Stimulated activated naive CD8-positive, alpha-beta T cell treated with anti-CD3 and anti-CD28 coated beads, Interleukin-15, amount 100 ng/mL, for 72 hours (primary cell): ENCODE results near the gene PKHD1.
"Not testable (repeated sequence)": the region's sequence is repeated elsewhere in the genome, so short reads cannot be mapped to it uniquely, and the experiment has no call there.

Source experiments
- ATAC-seq: fragments of 150-1000 bp; cut with Tn5 transposase; 2 replicates; pipeline ENCODE4 v1.10.0; 2021; ENCODE audit warnings: mild to moderate bottlenecking, moderate library complexity
- DNase-seq, 2 donors: peaks; one replicate each; pipeline ENCODE4 v3.0.0; 2021 to 2022
- H3K27ac Mint-ChIP-seq, 2 donors: one replicate each; pipeline ENCODE4 v1.8.0; 2022; ENCODE audit warnings: mild to moderate bottlenecking in 2 of 2, mixed read lengths in 2 of 2, moderate library complexity in 2 of 2
- H3K27me3 Mint-ChIP-seq: one replicate; pipeline ENCODE4 v1.8.0; 2022; ENCODE audit warnings: mixed read lengths
- H3K4me1 Mint-ChIP-seq: one replicate; pipeline ENCODE4 v1.8.0; 2022; ENCODE audit warnings: mild to moderate bottlenecking, mixed read lengths
- H3K4me3 Mint-ChIP-seq, 2 donors: one replicate each; pipeline ENCODE4 v1.8.0; 2022; ENCODE audit warnings: mild to moderate bottlenecking in 2 of 2, mixed read lengths in 2 of 2, moderate library complexity in 1 of 2
- H3K9me3 Mint-ChIP-seq, 2 donors: one replicate each; pipeline ENCODE4 v1.8.0; 2022; ENCODE audit warnings: mixed read lengths in 2 of 2

The PKHD1 gene

DNA sequence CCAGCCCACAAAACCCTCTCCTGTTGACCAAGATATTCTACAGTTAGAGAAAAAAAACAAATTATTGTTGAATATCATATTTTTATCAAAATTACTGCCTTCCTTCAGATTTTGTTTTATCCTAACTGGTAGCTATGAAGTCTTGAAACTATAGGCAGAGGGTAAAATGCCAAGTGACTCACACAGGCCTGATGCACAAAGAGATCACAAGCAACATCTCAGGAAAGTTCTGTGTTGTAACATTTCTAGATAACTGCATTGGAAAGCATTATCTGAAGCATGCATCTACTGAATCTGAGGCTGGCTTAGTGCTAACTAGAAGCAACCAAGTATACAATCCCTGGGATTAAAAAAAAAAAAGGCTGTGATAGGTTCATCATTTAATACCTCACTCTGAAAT, 134.2 kb downstream of the PKHD1 start:
- Mint-ChIP-seq H3K27me3 (no peaks in the 10 kb centered on the region), H3K9me3 (no peaks in the 10 kb centered on the region), H3K4me1 (no peaks in the 10 kb centered on the region), H3K27ac (no peak overlapping the region), H3K4me3 (no peak overlapping the region)
- DNase-seq, result no peak
- no peak for ATAC-seq

DNA sequence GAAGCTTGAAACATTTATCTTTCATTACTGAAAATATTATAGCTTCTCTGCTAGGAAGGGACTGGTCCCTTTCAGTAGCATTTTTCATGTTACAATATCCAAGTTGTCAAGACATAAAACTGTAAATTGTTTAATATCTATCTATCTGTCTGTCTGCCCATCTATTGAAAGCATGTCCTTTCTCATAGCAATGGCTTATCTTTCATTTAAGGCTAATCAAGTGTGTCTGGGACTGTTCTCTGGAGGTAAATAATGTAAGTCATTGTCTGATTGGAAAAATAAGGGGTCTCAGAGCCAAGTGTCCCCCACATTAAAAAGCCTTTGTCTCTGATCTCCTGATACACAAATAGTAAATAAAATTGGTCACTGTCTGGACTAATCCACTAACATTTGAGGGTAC, 135.5 kb downstream of the PKHD1 start:
- no peaks in the 10 kb centered on the region for H3K4me1 Mint-ChIP-seq
- H3K27ac Mint-ChIP-seq, result no peak overlapping the region
- no peaks in the 10 kb centered on the region for H3K9me3 Mint-ChIP-seq
- no peak overlapping the region for H3K4me3 Mint-ChIP-seq
- no peak for ATAC-seq
- no peak for DNase-seq
- no peaks in the 10 kb centered on the region for H3K27me3 Mint-ChIP-seq

DNA sequence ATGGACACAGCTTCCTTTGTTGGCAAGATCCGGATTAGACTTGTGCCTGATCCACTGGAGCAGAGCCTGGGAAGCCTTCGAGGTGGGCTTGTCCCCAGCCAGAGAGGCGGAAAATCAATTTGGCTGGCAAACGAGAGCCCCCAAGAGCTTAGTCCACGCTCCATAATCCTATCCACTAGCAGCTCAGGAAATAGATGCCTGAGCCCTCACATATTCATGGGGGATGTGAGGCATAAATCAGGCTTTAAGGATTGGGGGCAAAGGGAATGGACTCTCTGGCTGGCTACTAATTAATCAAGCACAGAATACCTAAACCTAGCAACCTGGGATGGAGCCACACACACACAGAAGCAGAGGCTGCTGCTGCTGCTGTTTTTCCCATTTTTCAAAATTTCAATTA, 137.9 kb downstream of the PKHD1 start:
- no peaks in the 10 kb centered on the region for H3K4me1 Mint-ChIP-seq
- H3K4me3 Mint-ChIP-seq, result no peak overlapping the region
- no peak overlapping the region for H3K27ac Mint-ChIP-seq
- ATAC-seq (no peak), DNase-seq (no peak)
- no peaks in the 10 kb centered on the region for H3K27me3 Mint-ChIP-seq
- no peaks in the 10 kb centered on the region for H3K9me3 Mint-ChIP-seq

DNA sequence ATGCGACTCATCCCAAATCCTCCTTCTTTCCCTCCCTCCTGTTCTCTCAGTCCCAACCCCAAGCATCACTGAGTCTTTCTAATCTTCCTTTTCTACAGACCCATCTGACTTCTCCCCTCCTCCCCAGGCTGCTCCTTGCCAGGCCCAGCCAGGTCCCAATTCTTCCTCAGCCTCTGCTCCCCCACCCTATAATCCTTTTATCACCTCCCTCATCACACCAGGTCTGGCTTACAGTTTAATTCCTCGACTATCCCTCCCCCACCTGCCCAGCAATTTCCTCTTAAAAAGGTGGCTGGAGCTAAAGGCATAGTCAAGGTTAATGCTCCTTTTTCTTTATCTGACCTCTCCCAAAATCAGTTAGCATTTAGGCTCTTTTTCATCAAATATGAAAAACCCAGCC, 147.7 kb downstream of the PKHD1 start:
- not testable (repeated sequence) for H3K27me3 Mint-ChIP-seq, DNase-seq, H3K9me3 Mint-ChIP-seq, H3K4me1 Mint-ChIP-seq, H3K4me3 Mint-ChIP-seq, H3K27ac Mint-ChIP-seq, ATAC-seq

DNA sequence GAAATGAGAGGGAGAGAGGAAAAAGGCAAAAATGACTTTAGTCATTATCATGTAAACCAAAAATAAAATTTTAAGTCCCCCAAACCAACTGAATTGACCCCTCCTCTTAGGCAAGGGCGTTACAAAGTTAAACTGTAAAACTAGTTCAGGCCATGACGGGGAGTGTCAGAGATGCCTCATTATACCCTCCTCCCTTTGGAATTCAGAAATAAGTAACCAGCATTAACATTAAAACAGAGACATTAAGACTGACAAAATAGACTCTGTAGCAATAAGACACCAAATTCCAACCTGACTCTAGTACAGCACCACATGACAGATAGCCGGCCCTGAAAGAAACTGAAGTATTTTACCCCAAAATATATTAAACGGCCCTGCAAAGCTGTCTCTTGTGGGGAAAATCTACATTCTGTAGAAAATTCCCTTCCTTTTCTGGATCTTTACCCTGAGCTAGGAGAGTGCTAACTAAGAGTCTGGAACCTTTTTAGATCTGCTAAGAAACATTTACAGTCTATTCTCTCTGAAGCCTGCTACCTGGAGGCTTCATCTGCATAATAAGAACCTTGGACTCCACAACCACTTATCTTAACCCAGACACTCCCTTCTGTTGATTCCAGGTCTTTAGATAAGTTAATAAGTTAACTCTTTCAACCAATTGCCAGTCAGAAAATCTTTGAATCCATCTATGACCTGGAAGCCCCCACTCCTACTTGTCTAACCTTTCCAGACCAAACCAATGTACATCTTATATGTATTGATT, 150.7 kb downstream of the PKHD1 start:
- DNase-seq, result no peak
- H3K27me3 Mint-ChIP-seq, result no peaks in the 10 kb centered on the region
- H3K4me1 Mint-ChIP-seq, result no peaks in the 10 kb centered on the region
- no peak overlapping the region for H3K27ac Mint-ChIP-seq
- no peaks in the 10 kb centered on the region for H3K9me3 Mint-ChIP-seq
- H3K4me3 Mint-ChIP-seq, result no peak overlapping the region
- no peak for ATAC-seq

DNA sequence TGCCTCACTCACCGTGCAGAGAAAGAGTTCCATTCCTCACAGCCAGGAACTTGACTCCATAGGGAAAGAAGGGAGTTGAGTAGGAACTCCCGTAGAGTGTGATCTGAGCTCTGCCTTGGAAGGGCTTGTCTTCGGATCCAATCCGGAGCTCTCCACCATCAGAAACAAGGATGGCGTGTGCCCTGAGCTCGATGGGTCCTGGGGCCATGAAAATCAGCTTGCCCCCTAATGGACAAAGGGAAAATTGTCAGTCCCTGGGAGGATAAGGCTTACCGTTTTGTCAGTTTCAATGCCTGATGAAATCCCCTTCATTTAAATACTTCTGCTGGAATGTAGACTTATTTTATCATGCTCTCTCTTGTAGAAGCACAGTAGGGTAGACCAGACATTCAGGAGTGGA, 153.3 kb downstream of the PKHD1 start:
- Mint-ChIP-seq H3K27me3 (no peaks in the 10 kb centered on the region), H3K4me1 (no peaks in the 10 kb centered on the region), H3K4me3 (no peak overlapping the region), H3K27ac (no peak overlapping the region), H3K9me3 (no peaks in the 10 kb centered on the region)
- DNase-seq (no peak), ATAC-seq (no peak)

DNA sequence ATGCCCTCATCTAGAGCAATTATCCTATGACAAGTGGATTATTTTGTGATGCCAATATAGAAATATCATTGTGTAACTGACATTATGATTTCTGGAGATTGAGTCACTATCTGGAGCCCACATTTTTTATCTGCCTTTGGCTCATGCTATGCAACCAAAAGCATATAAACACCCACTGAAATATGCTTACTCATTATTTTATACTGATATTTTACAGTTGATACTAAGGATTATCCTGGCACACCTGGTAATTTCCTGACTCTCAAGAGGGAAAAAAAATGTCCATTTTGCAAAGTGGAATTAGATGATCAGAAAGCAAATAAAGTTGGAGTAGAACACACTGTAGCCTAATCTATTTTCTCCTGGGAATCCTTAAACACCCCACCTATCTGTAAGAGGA, 154.5 kb downstream of the PKHD1 start:
- Mint-ChIP-seq H3K4me3 (no peak overlapping the region), H3K4me1 (no peaks in the 10 kb centered on the region), H3K27me3 (no peaks in the 10 kb centered on the region)

DNA sequence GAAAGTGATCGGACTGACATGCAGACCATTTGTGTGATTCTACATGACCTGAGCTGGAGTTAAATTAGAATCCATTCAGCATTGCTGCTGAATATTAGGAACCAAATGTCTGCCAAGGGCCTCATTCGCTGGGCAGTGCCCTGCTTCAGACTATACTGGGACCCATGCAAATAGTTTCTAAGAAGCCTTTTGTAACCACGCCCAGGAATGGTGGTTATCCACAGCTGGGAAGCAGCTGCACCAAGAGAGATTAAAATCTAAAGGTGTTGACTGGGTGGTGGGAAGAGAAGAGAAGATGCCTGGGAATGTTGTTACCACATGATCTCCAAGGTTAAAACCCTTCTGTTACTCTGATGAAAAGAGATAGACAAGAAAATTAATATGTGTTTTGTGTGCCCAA, 156.8 kb downstream of the PKHD1 start:
- Mint-ChIP-seq H3K4me3 (no peak overlapping the region), H3K9me3 (no peaks in the 10 kb centered on the region), H3K27ac (no peak overlapping the region), H3K27me3 (no peaks in the 10 kb centered on the region), H3K4me1 (no peaks in the 10 kb centered on the region)
- ATAC-seq (no peak), DNase-seq (no peak)

More for the DNA sequence above, 154.5 kb downstream of the PKHD1 start:
- DNase-seq (no peak), ATAC-seq (no peak)
- no peaks in the 10 kb centered on the region for H3K9me3 Mint-ChIP-seq
- H3K27ac Mint-ChIP-seq, result no peak overlapping the region

DNA sequence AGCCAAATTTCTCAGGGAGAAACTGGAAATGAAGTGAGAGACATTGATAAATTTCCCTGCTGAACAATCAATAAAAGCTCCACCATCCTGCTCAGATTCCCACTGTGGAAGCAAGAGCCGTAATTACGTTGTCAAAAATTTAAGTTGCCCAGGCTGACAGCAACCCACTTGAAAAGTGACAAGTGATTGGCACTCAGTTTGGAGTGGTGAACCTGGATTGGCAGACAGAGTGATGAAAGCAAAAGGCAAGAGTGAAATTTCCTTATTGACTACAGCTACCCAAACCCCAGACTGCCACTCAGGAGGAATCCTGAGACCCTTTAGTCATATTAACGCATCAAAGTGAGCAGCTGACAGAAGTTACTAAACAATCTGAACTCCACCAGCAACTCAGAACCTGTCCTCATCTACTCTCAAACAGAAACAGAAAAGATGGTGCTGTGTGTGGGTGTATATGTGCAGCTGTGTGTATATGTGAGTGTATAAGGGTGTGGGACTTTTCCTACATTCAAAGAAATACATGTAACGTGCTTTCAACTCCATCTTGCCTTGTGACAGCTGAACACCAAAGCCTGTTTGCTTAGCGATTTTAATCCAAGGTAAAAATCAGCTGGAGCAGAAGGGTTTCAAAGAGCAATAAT, 157.4 kb downstream of the PKHD1 start:
- ATAC-seq (no peak), DNase-seq (no peak)
- Mint-ChIP-seq H3K4me1 (no peaks in the 10 kb centered on the region), H3K9me3 (no peaks in the 10 kb centered on the region), H3K4me3 (no peak overlapping the region), H3K27ac (no peak overlapping the region), H3K27me3 (no peaks in the 10 kb centered on the region)

DNA sequence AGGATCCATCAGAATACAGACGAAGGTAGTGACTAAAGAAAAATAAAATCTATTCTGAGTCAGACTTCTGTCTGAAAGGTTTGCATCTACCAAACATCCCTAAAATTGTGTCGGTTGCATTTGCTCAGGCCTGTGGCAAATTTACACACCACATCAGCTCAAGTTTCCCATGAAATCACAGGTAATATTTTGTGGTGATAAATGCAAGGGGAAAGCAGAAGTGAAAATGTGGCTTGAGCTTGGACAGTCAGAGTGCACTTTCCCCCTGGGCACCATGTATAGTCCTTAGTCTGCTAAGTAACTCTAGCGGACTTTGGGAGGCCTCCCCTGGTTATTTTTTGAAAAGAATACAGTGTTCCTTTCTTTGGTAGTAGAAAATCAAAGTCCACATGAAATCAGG, 159.1 kb downstream of the PKHD1 start:
- DNase-seq (no peak), ATAC-seq (no peak)
- Mint-ChIP-seq H3K27me3 (no peaks in the 10 kb centered on the region), H3K27ac (no peak overlapping the region), H3K4me3 (no peak overlapping the region), H3K9me3 (no peaks in the 10 kb centered on the region), H3K4me1 (no peaks in the 10 kb centered on the region)

DNA sequence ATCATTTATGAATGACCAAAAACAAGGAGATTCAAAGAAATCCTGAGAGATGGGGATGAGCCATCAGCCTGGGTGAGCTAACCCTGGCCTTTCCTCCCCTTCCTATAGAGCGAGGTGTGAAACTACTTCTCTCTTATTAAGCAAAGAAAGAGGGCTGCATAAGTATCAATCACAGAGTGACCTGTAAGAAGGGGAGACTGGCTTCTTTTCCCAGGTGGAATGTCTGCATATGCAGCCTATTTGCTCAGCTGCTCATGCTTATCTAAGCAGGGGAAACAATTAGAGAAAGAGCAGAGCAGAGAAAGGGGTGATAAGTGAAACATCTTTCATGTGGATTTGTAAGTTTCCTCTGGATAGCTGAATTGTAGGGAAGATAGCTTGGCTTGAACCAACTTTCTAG, 160.0 kb downstream of the PKHD1 start:
- DNase-seq (no peak), ATAC-seq (no peak)
- no peak overlapping the region for H3K27ac Mint-ChIP-seq
- H3K9me3 Mint-ChIP-seq, result no peaks in the 10 kb centered on the region
- no peak overlapping the region for H3K4me3 Mint-ChIP-seq
- no peaks in the 10 kb centered on the region for H3K4me1 Mint-ChIP-seq
- H3K27me3 Mint-ChIP-seq, result no peaks in the 10 kb centered on the region

DNA sequence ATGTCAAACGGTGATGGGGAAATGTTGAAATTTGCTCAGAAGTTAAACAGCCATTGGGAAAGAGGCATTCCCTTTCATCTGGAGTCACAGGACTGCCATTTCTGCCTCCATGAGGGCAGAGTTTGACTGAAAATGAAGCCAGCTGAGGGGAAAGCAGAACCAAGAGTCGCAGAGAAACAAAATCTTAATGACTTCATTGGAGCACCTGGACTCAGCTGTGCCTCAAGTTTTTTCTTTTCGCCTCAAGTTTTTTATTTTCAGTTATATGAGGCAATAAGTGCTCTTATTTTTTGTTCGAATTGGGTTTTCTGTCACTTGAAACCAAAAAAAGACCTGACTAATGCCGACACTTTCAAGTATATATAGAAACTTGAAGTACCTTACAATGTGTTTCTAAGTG, 161.3 kb downstream of the PKHD1 start:
- no peak for ATAC-seq
- Mint-ChIP-seq H3K9me3 (peaks cover 6 to 8% of the 10 kb centered on the region in 2 donors), H3K27me3 (no peaks in the 10 kb centered on the region), H3K4me1 (no peaks in the 10 kb centered on the region), H3K4me3 (no peak overlapping the region), H3K27ac (no peak overlapping the region)
- DNase-seq, result no peak

DNA sequence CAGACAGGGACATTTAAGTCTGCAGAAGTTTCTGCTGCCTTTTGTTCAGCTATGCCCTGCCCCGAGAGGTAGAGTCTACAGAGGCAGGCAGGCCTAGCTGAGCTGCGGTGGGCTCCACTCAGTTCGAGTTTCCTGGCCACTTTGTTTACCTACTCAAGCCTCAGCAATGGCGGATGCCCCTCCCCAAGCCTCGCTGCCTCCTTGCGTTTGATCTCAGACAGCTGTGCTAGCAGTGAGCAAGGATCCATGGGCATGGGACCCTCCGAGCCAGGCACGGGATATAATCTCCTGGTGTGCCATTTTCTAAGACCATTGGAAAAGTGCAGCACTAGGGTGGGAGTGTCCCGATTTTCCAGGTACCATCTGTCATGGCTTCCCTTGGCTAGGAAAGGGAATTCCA, 164.9 kb downstream of the PKHD1 start:
- DNase-seq, H3K27ac Mint-ChIP-seq, H3K4me1 Mint-ChIP-seq, H3K27me3 Mint-ChIP-seq, ATAC-seq, H3K4me3 Mint-ChIP-seq: not testable (repeated sequence)
- peaks cover 9 to 17% of the 10 kb centered on the region in 2 donors for H3K9me3 Mint-ChIP-seq

DNA sequence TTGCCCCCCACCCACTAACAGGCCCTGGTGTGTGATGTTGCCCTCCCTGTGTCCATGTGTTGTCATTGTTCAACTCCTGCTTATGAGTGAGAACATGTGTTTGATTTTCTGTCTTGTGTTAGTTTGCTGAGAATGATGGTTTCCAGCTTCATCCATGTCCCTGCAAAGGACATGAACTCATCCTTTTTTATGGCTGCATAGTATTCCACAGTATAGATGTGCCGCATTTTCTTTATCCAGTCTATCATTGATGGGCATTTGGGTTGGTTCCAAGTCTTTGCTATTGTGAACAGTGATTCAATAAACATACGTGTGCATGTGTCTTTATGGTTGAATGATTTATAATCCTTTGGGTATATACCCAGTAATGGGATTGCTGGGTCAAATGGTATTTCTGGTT, 169.1 kb downstream of the PKHD1 start:
- not testable (repeated sequence) for DNase-seq, H3K27ac Mint-ChIP-seq, H3K27me3 Mint-ChIP-seq, ATAC-seq, H3K4me3 Mint-ChIP-seq, H3K4me1 Mint-ChIP-seq
- peaks cover 9 to 17% of the 10 kb centered on the region in 2 donors for H3K9me3 Mint-ChIP-seq

DNA sequence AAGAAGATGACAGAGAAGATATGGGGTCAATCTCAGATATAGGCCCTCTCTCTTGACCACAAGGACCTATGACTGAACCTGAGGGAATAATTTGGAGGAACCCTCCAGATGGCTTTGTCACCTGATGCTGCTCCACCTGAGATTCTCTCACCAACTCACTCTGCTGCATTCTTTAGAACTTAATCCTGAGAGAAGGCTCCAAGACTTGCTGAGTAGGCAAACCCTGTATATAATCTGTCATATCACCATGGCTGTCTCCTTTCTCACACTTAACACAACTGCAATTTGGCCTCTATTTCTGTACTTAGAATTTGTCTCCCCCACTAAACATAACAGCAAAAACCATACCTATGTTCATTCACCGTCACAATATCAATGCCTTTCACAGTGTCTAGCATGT, 172.3 kb downstream of the PKHD1 start:
- no peak overlapping the region for H3K27ac Mint-ChIP-seq
- H3K4me1 Mint-ChIP-seq, result no peaks in the 10 kb centered on the region
- H3K27me3 Mint-ChIP-seq, result no peaks in the 10 kb centered on the region
- DNase-seq, result no peak
- ATAC-seq, result no peak
- no peak overlapping the region for H3K4me3 Mint-ChIP-seq
- peaks cover 3 to 9% of the 10 kb centered on the region in 2 donors for H3K9me3 Mint-ChIP-seq

DNA sequence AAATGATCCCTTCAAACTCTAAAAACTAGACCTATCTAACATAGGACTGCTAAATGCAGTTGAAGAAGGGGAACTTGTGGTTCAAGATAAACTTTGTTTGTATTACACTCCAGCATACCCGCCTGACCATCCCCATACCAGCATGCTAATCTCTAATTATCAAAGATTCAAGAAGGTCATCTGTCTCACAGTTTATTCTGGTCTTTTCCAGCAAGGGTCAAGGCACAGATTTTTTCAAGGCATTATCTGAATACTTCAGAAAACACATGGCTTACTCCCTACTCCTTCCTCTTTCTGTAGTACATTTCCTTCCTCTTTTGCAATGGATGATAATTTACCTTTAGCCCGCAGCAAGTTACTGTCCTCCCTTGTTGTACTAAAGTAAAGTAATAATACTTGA, 174.1 kb downstream of the PKHD1 start:
- H3K27me3 Mint-ChIP-seq, result no peaks in the 10 kb centered on the region
- H3K4me1 Mint-ChIP-seq, result no peaks in the 10 kb centered on the region
- ATAC-seq, result no peak
- H3K9me3 Mint-ChIP-seq, result peaks cover under 1% of the 10 kb centered on the region in 2 donors
- DNase-seq, result no peak
- H3K4me3 Mint-ChIP-seq, result no peak overlapping the region
- no peak overlapping the region for H3K27ac Mint-ChIP-seq

DNA sequence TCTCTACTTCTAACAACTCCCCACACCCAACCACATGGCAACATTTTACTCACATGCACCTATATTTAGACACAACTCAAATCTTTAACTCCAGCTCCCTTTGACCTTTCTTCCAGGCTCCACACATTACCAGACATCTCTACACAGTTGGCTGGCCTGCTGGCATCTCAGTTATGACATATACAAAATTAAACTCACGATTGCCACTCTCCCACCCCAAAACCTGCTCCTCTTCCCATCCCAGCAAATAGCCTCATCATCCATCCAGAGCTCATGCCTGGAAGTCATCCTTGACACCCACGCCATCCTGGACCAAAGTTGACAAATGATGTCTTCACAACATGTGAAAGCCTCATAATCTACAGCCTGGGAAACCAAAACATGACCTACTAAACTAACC, 176.6 kb downstream of the PKHD1 start:
- ATAC-seq, result no peak
- Mint-ChIP-seq H3K27ac (no peak overlapping the region), H3K9me3 (no peaks in the 10 kb centered on the region), H3K4me1 (no peaks in the 10 kb centered on the region), H3K27me3 (no peaks in the 10 kb centered on the region), H3K4me3 (no peak overlapping the region)
- DNase-seq, result no peak
